HFFc6 (cell line): Measurements from ENCODE around the gene RBM20. TPM values are rescaled to one million over a fixed set of nuclear protein-coding genes. Genes with fewer than 3 reads are reported as not detected.
A peak's percentile ranks its signal among the peaks of the same experiment; 100 is the strongest.

ENCODE experiments used
- DNase-seq: peaks from one replicate; pipeline ENCODE4 v3.0.0-alpha.2; 2018
- H3K27ac Mint-ChIP-seq: 2 replicates; pipeline ENCODE4 v1.8.0; 2020; ENCODE audit warnings: mild to moderate bottlenecking, mixed read lengths
- H3K27me3 Mint-ChIP-seq: 2 replicates; pipeline ENCODE4 v1.8.0; 2021; ENCODE audit warnings: mild to moderate bottlenecking, moderate library complexity, mixed read lengths; ENCODE audit not compliant: insufficient read depth
- H3K36me3 Mint-ChIP-seq: 2 replicates; pipeline ENCODE4 v1.8.0; 2021; ENCODE audit warnings: low read depth, mixed read lengths
- H3K4me1 Mint-ChIP-seq: 2 replicates; pipeline ENCODE4 v1.8.0; 2020; ENCODE audit warnings: low read depth, mixed read lengths
- H3K4me3 Mint-ChIP-seq: 2 replicates; pipeline ENCODE4 v1.8.0; 2020; ENCODE audit warnings: mild to moderate bottlenecking, moderate library complexity, mixed read lengths
- H3K9me3 Mint-ChIP-seq: 2 replicates; pipeline ENCODE4 v1.8.0; 2020; ENCODE audit warnings: mild to moderate bottlenecking, mixed read lengths
- CTCF ChIP-seq: fragments of 200-600 bp; sonication (generic); IDR thresholded peaks from 2 replicates; pipeline ENCODE4 v1.5.0; 2021; ENCODE audit warnings: antibody characterized with exemption, mild to moderate bottlenecking
- total RNA-seq, 6 experiments: library from RNA; stranded (reverse); fragmentation: NEBNext Ultra II Directional; extraction: Animal tissue kit (Norgen Biotek cat#: 25700); gene quantifications; 2 replicates in 1 of 6; 3 replicates in 5 of 6; pipeline ENCODE4 v1.2.3, GENCODE V29; 2021

Gene RBM20
- total RNA-seq, 6 experiments from 2014 or later, result not detected

GRCh38 chr10:110793128-110793812 is 149.1 kb downstream of the RBM20 start:
- no peak for TF ChIP-seq CTCF
- H3K36me3 Mint-ChIP-seq, result no peaks in the 10 kb centered on the region
- no peak for DNase-seq
- H3K27me3 Mint-ChIP-seq, result peaks cover 35% of the 10 kb centered on the region
- peaks cover 16% of the 10 kb centered on the region for H3K4me1 Mint-ChIP-seq
- H3K4me3 Mint-ChIP-seq, result peak overlapping the region; percentile 2; the same call in 1 of the 2 replicates
- no peak overlapping the region for H3K27ac Mint-ChIP-seq
- no peaks in the 10 kb centered on the region for H3K9me3 Mint-ChIP-seq

GRCh38 chr10:110793886-110794285 is 149.8 kb downstream of the RBM20 start:
- Mint-ChIP-seq H3K27ac (no peak overlapping the region), H3K4me1 (peaks cover 16% of the 10 kb centered on the region), H3K27me3 (peaks cover 29% of the 10 kb centered on the region), H3K36me3 (no peaks in the 10 kb centered on the region), H3K4me3 (peak overlapping the region; percentile 1; the same call in 1 of the 2 replicates), H3K9me3 (no peaks in the 10 kb centered on the region)
- no peak for DNase-seq
- TF ChIP-seq CTCF, result no peak

GRCh38 chr10:110794808-110795207 is 150.7 kb downstream of the RBM20 start:
- Mint-ChIP-seq H3K4me3 (no peak overlapping the region), H3K27me3 (peaks cover 27% of the 10 kb centered on the region), H3K27ac (no peak overlapping the region), H3K36me3 (no peaks in the 10 kb centered on the region), H3K9me3 (no peaks in the 10 kb centered on the region), H3K4me1 (peaks cover 16% of the 10 kb centered on the region)
- TF ChIP-seq CTCF, result no peak
- no peak for DNase-seq

GRCh38 chr10:110797416-110797815 is 153.3 kb downstream of the RBM20 start:
- Mint-ChIP-seq H3K9me3 (no peaks in the 10 kb centered on the region), H3K27me3 (peaks cover 30% of the 10 kb centered on the region), H3K4me1 (peaks cover 25% of the 10 kb centered on the region), H3K36me3 (no peaks in the 10 kb centered on the region), H3K27ac (no peak overlapping the region), H3K4me3 (no peak overlapping the region)
- DNase-seq, result no peak
- TF ChIP-seq CTCF, result no peak

- Mint-ChIP-seq H3K4me1 (peaks cover 27% of the 10 kb centered on the region), H3K36me3 (no peaks in the 10 kb centered on the region), H3K9me3 (no peaks in the 10 kb centered on the region), H3K27me3 (peaks cover 30% of the 10 kb centered on the region), H3K27ac (no peak overlapping the region), H3K4me3 (no peak overlapping the region)
- TF ChIP-seq CTCF, result no peak
- no peak for DNase-seq
These were observed 154.2 kb downstream of the RBM20 start for GRCh38 chr10:110798340-110798739.
